GM18867 (cell line): ENCODE measurements around the gene FSTL4.
"Not testable (repeated sequence)": the region's sequence is repeated elsewhere in the genome, so short reads cannot be mapped to it uniquely, and the experiment has no call there.

Experiments used
- ATAC-seq: cut with Tn5 transposase; IDR thresholded peaks from one replicate; pipeline ENCODE4 v1.9.1; 2021; ENCODE audit warnings: mild to moderate bottlenecking, moderate library complexity; ENCODE audit not compliant: unreplicated experiment

The FSTL4 gene

GRCh38 chr5:133408322-133408721, 204.0 kb downstream of the FSTL4 start:
- no peak for ATAC-seq

GRCh38 chr5:133406977-133407632, 205.2 kb downstream of the FSTL4 start:
- no peak for ATAC-seq

- no peak for ATAC-seq
These were observed 205.9 kb downstream of the FSTL4 start for GRCh38 chr5:133406208-133406976.

GRCh38 chr5:133405275-133406034, 206.9 kb downstream of the FSTL4 start:
- no peak for ATAC-seq

DNA sequence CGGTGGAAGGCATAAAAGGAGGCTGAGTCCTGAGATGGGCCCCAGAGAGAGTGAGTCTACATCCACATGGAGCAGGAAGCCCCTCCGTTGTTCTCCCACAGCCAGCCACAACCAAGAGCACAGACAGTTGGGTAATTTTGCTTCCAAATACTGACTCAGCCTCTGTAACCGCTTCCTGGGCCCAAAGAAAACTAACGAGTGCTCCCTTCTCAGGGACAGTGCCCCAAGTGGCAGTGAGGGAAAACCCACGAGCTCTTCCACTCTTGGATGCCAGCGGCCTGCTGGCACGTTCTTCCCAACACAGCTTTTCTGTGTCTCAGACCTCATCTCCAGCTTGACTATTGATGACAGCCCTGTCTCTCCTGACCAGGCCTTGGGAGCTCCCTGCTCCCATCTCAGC, 207.6 kb downstream of the FSTL4 start:
- ATAC-seq, result no peak

DNA sequence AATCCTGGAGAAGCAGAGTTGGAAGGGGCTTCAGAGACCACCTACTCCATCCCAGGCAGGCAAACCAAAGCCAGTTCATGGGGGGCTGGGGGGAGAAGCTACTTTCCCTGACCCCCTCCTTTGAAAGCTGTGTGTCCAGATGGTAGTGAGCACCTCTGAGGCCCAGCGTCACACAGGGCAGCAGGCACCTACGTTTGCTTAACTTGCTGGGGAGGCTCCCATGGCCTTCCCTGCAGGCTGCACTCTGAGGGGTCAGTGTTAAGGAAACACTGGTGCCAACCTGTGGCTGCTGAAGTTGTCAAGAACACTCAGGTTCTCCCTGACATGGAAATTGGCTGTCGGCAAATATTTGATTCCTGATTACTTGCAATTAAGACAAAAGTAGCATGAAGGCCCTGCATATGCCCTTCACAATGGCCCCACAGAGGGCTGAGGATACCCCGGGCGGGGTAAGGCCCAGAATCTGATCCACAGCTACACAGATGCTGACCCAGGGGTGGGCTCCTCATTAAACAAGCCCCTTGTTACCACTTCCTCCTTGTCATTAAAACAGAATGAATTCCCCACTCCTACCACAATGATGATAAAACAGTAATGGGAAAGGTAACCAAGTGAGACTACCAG, 208.5 kb downstream of the FSTL4 start:
- no peak for ATAC-seq

DNA sequence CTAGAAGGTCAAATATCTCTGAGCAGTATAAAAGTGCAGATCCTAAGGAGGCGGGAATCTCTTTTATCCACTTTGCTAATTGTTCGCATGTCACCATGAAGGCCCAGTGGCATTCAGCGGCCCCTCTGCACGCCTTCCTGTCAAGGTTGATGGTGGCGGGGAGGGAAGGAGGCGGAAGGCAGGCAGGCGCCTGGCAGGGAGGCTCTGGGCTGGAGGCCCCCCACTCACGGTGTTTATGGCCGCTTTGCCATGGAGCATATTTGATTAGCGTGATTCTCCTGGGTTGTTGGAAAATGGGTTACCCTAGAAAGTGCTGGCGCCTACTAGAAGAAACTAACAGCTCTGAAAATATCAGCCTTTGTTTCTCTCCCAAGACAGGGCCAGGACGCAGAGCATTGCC, 209.6 kb downstream of the FSTL4 start:
- ATAC-seq, result no peak

DNA sequence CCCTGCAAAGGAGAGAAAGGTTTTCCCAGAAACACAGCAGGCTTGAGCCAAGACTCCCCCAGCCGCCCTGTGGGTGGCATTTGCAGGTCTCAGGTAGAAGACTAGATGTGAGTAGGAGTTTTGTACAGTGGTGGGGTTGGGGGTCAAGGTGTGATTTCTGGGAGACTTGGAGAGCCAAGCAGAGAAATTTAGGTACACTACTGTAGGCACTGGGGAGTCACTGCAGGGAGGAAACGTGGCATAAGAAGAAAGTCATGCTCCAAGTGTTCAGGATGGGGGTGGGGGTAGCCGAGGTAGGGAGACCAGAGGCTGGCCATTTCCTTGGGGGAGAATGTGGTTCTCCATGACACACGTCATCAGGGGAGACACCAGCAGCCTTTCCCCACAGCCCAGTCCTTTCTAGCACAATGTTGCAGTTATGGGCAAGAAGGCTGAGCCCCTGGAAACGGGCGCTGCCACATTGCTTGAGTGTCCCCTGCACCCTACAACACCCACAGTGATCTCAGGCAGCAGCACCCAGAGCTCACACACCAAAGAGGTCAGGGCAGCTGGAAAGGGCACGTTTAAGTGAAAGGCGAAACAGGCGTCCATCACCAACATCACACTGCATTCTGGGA, 210.5 kb downstream of the FSTL4 start:
- ATAC-seq, result no peak

DNA sequence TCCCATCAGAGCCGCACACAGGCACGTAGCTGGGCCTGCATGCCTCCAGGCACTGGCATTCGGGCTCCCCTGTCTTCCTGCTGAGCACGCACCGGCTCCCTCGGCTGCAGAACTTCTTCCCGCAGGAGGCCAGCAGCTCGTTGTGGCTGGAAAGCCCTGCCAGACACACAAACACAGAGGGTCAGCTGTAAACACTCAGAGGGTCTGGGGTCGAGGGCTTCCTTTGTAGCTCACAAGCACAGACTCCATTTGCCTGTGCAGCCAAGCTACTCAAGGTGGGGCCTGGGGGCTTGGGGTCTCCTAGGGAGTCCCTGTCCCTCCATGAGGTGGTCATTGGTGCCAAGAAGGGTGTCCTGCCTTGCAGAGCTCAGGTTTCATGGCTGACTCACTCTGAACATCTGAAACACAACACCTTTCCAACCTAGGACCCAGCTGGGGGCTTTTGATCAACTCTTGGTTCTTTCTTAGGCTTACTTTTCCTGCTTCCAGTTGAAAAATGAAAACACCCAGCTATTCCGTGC, 211.4 kb downstream of the FSTL4 start:
- no peak for ATAC-seq

DNA sequence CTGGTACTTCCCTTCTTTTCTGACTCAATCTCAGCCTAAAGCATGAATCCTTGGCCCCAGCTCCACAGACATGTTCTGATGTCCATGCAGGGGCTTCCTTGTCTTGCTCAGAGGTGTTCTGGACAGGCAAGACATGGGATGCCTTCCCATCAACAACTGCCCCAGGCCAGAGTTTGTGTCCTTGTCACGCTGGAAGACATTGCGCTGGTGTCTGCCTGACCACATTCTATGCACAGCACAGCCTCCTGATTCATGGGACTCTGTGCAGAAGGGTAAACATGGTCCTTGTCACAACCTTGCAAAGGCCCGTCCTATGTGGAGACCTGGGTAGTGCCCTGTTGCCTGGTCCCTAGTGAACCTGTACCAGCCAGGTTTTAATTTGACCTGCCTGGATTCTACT, 212.2 kb downstream of the FSTL4 start:
- no peak for ATAC-seq

DNA sequence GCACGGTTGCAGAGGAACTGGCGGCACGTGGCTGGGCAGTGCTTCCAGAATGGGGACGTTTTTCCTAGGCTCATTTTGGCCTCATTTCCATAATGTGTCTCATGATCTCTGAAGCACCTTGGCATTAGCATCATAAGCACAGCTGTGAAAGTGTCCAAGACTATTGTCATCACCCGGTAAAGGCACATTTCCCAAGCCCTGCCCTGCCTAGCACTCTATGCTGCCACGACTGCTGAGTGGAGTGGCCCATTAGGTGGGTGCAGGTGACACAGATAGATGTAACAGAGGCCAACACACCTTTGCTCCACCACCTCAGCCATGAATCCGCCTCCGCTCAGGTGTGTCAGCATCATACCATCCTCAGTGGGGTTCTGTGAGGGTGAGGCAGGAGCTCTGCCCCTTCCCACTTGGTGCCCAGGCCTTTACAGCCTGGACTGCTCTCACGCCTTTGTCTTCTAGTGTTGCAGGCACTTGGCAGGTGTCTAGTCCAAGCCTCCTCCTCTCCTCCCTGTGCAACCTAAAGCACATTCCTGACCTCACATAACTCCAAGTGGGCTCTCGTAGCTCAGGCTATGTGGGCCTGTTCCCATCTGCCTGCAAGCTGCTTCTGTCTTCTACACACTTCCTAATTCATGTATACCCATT, 213.0 kb downstream of the FSTL4 start:
- no peak for ATAC-seq

- ATAC-seq, result peak; percentile 77
These were observed 213.7 kb downstream of the FSTL4 start for GRCh38 chr5:133398646-133399101.

DNA sequence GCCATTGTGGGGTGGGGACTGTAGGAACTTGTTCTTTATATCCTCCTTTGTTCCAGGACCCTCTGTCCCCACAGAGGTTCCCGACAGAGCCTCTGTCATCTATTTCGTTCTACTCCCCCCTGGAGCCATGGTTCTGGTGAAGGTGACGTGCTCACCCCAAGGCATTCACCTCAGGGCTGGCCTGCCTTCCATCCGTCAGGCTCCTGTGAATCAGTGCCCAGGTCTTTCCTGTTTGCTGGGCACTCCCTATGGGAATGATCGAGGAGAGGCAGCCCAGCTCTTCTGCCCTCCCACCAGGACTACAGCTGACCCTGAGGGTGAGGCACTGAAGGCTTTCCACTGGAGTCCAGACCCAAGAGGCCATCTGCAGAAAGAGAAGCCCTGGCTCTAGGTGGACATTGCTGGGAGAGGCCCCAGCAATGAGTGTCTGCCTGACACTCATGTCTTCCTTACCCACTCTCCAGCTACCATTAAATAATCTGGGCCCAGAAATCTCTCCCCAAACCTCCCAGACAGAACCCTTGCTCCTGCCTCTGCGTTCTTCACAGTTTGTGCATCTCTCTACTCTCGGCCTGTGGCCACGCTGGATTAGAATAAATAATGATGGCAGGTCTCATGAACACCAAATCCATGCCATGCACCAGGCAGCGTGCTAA, 214.2 kb downstream of the FSTL4 start:
- peak; percentile 8 for ATAC-seq

- ATAC-seq, result no peak
These were observed 215.0 kb downstream of the FSTL4 start for GRCh38 chr5:133397348-133397747.

- no peak for ATAC-seq
These were observed 215.5 kb downstream of the FSTL4 start for GRCh38 chr5:133396814-133397213.

DNA sequence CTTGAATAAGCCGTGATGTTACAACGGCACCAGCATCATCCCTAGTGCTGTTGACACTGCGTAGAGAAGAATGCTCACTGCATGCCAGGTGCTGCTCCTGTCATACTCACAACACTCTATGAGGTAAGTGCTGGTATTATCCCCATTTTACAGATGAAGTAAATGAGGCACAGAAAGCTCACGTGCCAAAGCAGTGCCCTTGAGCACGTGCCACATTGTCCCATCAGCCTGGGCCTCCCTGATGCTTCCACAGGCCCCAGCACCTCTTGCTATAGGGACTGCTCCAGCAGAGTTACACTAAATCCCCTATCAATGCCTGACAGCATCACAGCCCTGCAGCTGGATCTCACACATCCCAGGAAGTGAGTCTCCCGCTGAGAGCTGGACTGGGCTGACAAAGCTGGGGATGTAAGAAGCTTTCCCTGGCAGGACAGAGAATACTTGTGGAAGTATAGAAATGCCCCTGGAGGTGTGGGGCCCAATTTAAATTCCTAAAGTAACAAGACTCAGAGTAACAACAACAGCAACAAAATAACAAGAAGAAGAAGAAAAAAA, 216.1 kb downstream of the FSTL4 start:
- ATAC-seq, result no peak

GRCh38 chr5:133395207-133395606, 217.1 kb downstream of the FSTL4 start:
- not testable (repeated sequence) for ATAC-seq

GRCh38 chr5:133394477-133394817, 217.9 kb downstream of the FSTL4 start:
- ATAC-seq, result not testable (repeated sequence)

GRCh38 chr5:133393776-133394476, 218.4 kb downstream of the FSTL4 start:
- ATAC-seq, result no peak
